Pancreas (tissue), 10 donors: ENCODE measurements around the gene ALDH1L1. TPM values are rescaled to one million over a fixed set of nuclear protein-coding genes. Genes with fewer than 3 reads are reported as not detected.
A peak's percentile ranks its signal among the peaks of the same experiment; 100 is the strongest.

Source experiments
- ATAC-seq, 4 donors: fragments of 200-7000 bp; cut with Tn5 transposase; one replicate each; pipeline versions ENCODE4 v1.8.0 to v1.9.1; 2020; ENCODE audit warnings: mild to moderate bottlenecking in 4 of 4, moderate library complexity in 4 of 4
- DNase-seq, 6 donors: peaks; one replicate each; pipeline ENCODE4 v3.0.0-alpha.2; 2020
- FAIRE-seq: peaks from 2 replicates; lab custom pipeline; 2012; peaks lifted over from hg19 to GRCh38; lab: Jason Lieb, UNC
- H3K27ac ChIP-seq, 4 donors: fragments of 200-600 bp; sonication (generic); 1 replicate in 3 of 4; 2 replicates in 1 of 4; pipeline versions ENCODE4 v1.5.0 to v1.8.0; 2020
- H3K27me3 ChIP-seq, 4 donors: fragments of 200-600 bp; one replicate each; pipeline ENCODE4 v1.8.0; 2021
- H3K36me3 ChIP-seq, 3 donors: fragments of 200-600 bp; sonication (generic) in 1 of 3; one replicate each; pipeline versions ENCODE4 v1.5.0 to v1.8.0; 2020 to 2021
- H3K4me1 ChIP-seq, 3 donors: fragments of 200-600 bp; one replicate each; pipeline ENCODE4 v1.8.0; 2021
- H3K4me3 ChIP-seq, 4 donors: fragments of 200-600 bp; sonication (generic) in 2 of 4; one replicate each; pipeline versions ENCODE4 v1.5.0 to v1.8.0; 2020 to 2021
- H3K9me3 ChIP-seq, 4 donors: fragments of 200-600 bp; one replicate each; pipeline ENCODE4 v1.8.0; 2021
- WGBS, 2 donors: extraction: QIAGEN DNeasy Blood & Tissue Kit; methylation state at CpG; one replicate each; pipeline ENCODE4 v1.1.7; 2013; 5-methylcytosine and 5-hydroxymethylcytosine counted together
- intact Hi-C, 3 donors: fragments of 100-400 bp; cut with DNase I; formaldehyde crosslinking; loops; one replicate each; pipeline versions ENCODE4 v1.11.1 to v1.14.2; 2022
- polyA plus RNA-seq, 2 donors: library from polyadenylated mRNA; stranded (reverse); fragments of 200-250 nt; gene quantifications; one replicate each; pipeline ENCODE4 v1.2.3, GENCODE V29; 2013
- total RNA-seq, 6 donors: library from RNA; stranded (reverse); fragmentation: NEBNext Ultra II Directional in 4 of 6; extraction: Animal tissue kit (Norgen Biotek cat#: 25700) in 4 of 6; gene quantifications; one replicate each; pipeline versions ENCODE4 v1.2.1 to v1.2.4, GENCODE V29; 2021 to 2023
- TF ChIP-seq, protein P1 (sequence below), 4 donors: fragments of 200-600 bp; sonication (generic) in 3 of 4; IDR thresholded peaks; one replicate each; pipeline versions ENCODE4 v1.5.0 to v1.8.0; 2021; ENCODE audit warnings: antibody characterized with exemption in 4 of 4
- donor health status: healthy with polysubstance abuse.
- donor health status: DM: no; HTN: no; CAD: no; lungs with moderate emphysema.
- donor health status: DM: no; HTN: no; CAD: no.
- donor health status: control.
- donor health status: control.
- donor health status: Bipolar disorder and iron deficiency.
- donor health status: DM: yes; HTN: yes; CAD: no.
- donor health status: DM: no; HTN: no; CAD: no.
- donor health status: DM: no; HTN: no; CAD: no.
- donor health status: DM: yes; HTN: yes; CAD: no.

ALDH1L1 gene
- total and polyA plus RNA-seq, 8 donors = 15.4 to 46.3 (median 36.9) TPM

- DNase-seq (peak in 2 of 6 donors; percentile 4 to 16), ATAC-seq (no peak), FAIRE-seq (no peak)
- Histone ChIP-seq H3K9me3 (no peaks in the 10 kb centered on the region), H3K27me3 (no peaks in the 10 kb centered on the region), H3K4me1 (no peaks in the 10 kb centered on the region), H3K27ac (no peak overlapping the region), H3K36me3 (no peaks in the 10 kb centered on the region), H3K4me3 (no peak overlapping the region)
- TF ChIP-seq, protein P1, sequence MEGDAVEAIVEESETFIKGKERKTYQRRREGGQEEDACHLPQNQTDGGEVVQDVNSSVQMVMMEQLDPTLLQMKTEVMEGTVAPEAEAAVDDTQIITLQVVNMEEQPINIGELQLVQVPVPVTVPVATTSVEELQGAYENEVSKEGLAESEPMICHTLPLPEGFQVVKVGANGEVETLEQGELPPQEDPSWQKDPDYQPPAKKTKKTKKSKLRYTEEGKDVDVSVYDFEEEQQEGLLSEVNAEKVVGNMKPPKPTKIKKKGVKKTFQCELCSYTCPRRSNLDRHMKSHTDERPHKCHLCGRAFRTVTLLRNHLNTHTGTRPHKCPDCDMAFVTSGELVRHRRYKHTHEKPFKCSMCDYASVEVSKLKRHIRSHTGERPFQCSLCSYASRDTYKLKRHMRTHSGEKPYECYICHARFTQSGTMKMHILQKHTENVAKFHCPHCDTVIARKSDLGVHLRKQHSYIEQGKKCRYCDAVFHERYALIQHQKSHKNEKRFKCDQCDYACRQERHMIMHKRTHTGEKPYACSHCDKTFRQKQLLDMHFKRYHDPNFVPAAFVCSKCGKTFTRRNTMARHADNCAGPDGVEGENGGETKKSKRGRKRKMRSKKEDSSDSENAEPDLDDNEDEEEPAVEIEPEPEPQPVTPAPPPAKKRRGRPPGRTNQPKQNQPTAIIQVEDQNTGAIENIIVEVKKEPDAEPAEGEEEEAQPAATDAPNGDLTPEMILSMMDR (IDR thresholded peaks at IDR 0.05) = no peak
- 90 to 95% methylated on average over 4 of the region's 4 CpGs for WGBS, 2 donors
- intact Hi-C loops = no loop called here
These were observed 58.8 kb downstream of the ALDH1L1 start for GRCh38 chr3:126121632-126122031.

- Histone ChIP-seq H3K27me3 (no peaks in the 10 kb centered on the region), H3K27ac (no peak overlapping the region), H3K4me3 (no peak overlapping the region), H3K4me1 (no peaks in the 10 kb centered on the region), H3K9me3 (no peaks in the 10 kb centered on the region), H3K36me3 (no peaks in the 10 kb centered on the region)
- TF ChIP-seq, protein P1 (IDR thresholded peaks at IDR 0.05) = no peak
- DNase-seq (peak in 1 of 6 donors; percentile 7), FAIRE-seq (no peak), ATAC-seq (no peak)
- intact Hi-C loops = no loop called here
- 93 to 94% methylated on average over 9 of the region's 9 CpGs for WGBS, 2 donors
These were observed 59.3 kb downstream of the ALDH1L1 start for GRCh38 chr3:126121074-126121473.

GRCh38 chr3:126119976-126120375 lies 60.4 kb downstream of the ALDH1L1 start:
- WGBS, 2 donors = 91 to 95% methylated on average over 8 of the region's 8 CpGs
- Histone ChIP-seq H3K27me3 (no peaks in the 10 kb centered on the region), H3K9me3 (no peaks in the 10 kb centered on the region), H3K36me3 (no peaks in the 10 kb centered on the region), H3K27ac (no peak overlapping the region), H3K4me3 (no peak overlapping the region), H3K4me1 (no peaks in the 10 kb centered on the region)
- intact Hi-C loops = no loop called here
- DNase-seq (no peak), ATAC-seq (no peak), FAIRE-seq (no peak)
- TF ChIP-seq, protein P1 (IDR thresholded peaks at IDR 0.05) = no peak

- Histone ChIP-seq H3K9me3 (no peaks in the 10 kb centered on the region), H3K27ac (no peak overlapping the region), H3K4me3 (no peak overlapping the region), H3K36me3 (no peaks in the 10 kb centered on the region), H3K27me3 (no peaks in the 10 kb centered on the region), H3K4me1 (no peaks in the 10 kb centered on the region)
- 87 to 92% methylated on average over 7 of the region's 7 CpGs for WGBS, 2 donors
- FAIRE-seq = no peak
- intact Hi-C loops = no loop called here
- no peak for ATAC-seq
- TF ChIP-seq, protein P1 (IDR thresholded peaks at IDR 0.05) = no peak
- DNase-seq = peak in 3 of 6 donors; percentile 1 to 5 (median 5)
These were observed 61.2 kb downstream of the ALDH1L1 start for GRCh38 chr3:126119008-126119675.

GRCh38 chr3:126118591-126118990 lies 61.8 kb downstream of the ALDH1L1 start:
- Histone ChIP-seq H3K4me3 (no peak overlapping the region), H3K36me3 (no peaks in the 10 kb centered on the region), H3K27me3 (no peaks in the 10 kb centered on the region), H3K27ac (no peak overlapping the region), H3K4me1 (no peaks in the 10 kb centered on the region), H3K9me3 (no peaks in the 10 kb centered on the region)
- TF ChIP-seq, protein P1 (IDR thresholded peaks at IDR 0.05) = no peak
- peak in 4 of 6 donors; percentile 0 to 43 (median 21) for DNase-seq
- intact Hi-C loops = no loop called here
- no peak for ATAC-seq
- FAIRE-seq = no peak
- WGBS, 2 donors = 84 to 89% methylated on average over 11 of the region's 11 CpGs
